Body of pancreas (tissue), 4 donors: Measurements from ENCODE around the gene FAN1. TPM values are rescaled to one million over a fixed set of nuclear protein-coding genes. Genes with fewer than 3 reads are reported as not detected.
"Not testable (repeated sequence)": the region's sequence is repeated elsewhere in the genome, so short reads cannot be mapped to it uniquely, and the experiment has no call there.

Experiments used
- ATAC-seq: fragments of 150-250 bp; one replicate; pipeline ENCODE4 v1.9.1; 2016
- DNase-seq, 4 donors: peaks; one replicate each; pipeline ENCODE4 v3.0.0-alpha.2; 2019
- H3K27ac ChIP-seq, 4 donors: fragments of 200-600 bp; sonication (generic); 1 replicate in 3 of 4; 2 replicates in 1 of 4; pipeline versions ENCODE4 v1.5.1 to v1.6.1; 2016 to 2019; ENCODE audit warnings: mild to moderate bottlenecking in 1 of 4, mixed read lengths in 1 of 4, moderate library complexity in 1 of 4
- H3K27me3 ChIP-seq, 2 donors: fragments of 200-600 bp; sonication (generic); one replicate each; pipeline ENCODE4 v1.6.0; 2016; ENCODE audit warnings: mild to moderate bottlenecking in 1 of 2
- H3K36me3 ChIP-seq, 2 donors: fragments of 200-600 bp; sonication (generic); replicated peaks in 1 of 2; 2 replicates each; pipeline ENCODE4 v1.5.1; 2016; ENCODE audit warnings: low read depth in 2 of 2; ENCODE audit not compliant: insufficient read depth in 1 of 2
- H3K4me1 ChIP-seq: fragments of 200-600 bp; sonication (generic); one replicate; pipeline ENCODE4 v1.6.0; 2016
- H3K4me3 ChIP-seq, 2 donors: fragments of 200-600 bp; sonication (generic); 1 replicate in 1 of 2; 2 replicates in 1 of 2; pipeline ENCODE4 v1.5.1; 2016 to 2019
- H3K9me3 ChIP-seq, 3 donors: fragments of 200-600 bp; sonication (generic); 1 replicate in 2 of 3; 2 replicates in 1 of 3; pipeline ENCODE4 v1.5.1; 2016
- POLR2A ChIP-seq, 3 donors: fragments of 450-650 bp; IDR thresholded peaks; one replicate each; pipeline ENCODE4 v1.6.1; 2016; ENCODE audit warnings: antibody characterized with exemption in 3 of 3, mild to moderate bottlenecking in 2 of 3
- WGBS, 2 donors: methylation state at CpG; one replicate each; pipeline ENCODE4 v1.1.5; 2017; 5-methylcytosine and 5-hydroxymethylcytosine counted together
- intact Hi-C: fragments of 100-400 bp; cut with DNase I; formaldehyde crosslinking; loops from one replicate; pipeline ENCODE4 v1.15.1; 2023
- total RNA-seq, 2 donors: library from RNA; depleted of rRNA; stranded (reverse); fragments of >200 nt; gene quantifications; one replicate each; pipeline ENCODE4 v1.1.0, GENCODE V29; 2016
- TF ChIP-seq, protein P1 (sequence below), 7 experiments: fragments of 450-650 bp in 4 of 7; fragments of 200-600 bp in 3 of 7; sonication (generic) in 3 of 7; IDR thresholded peaks; one replicate each; pipeline ENCODE4 v1.5.1; 2016 to 2019; ENCODE audit warnings: antibody characterized with exemption in 7 of 7

FAN1 gene
- total RNA-seq, 2 donors from 2014 or later: 12.5 to 20.2 TPM

DNA sequence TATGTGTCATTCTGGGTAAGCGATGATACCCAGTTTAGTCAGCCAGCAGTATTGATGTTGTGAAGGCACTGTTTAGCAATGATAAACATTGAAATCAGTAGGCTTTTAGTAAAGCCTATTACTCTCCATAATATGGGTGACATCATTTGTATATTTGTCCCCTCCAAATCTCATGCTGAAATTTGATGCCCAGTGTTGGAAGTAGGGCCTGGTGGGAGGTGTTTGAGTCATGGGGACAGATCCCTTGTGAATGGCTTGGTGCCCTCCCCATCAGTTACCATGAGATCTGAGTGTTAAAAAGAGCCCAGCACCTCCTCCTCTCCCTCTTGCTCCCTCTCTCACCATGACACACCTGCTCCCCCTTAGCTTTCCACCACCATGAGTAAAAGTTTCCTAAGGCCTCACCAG, 31.4 kb upstream of the FAN1 start:
- Histone ChIP-seq H3K36me3 (no peaks in the 10 kb centered on the region), H3K27ac (no peak overlapping the region), H3K27me3 (no peaks in the 10 kb centered on the region), H3K4me1 (no peaks in the 10 kb centered on the region), H3K9me3 (no peaks in the 10 kb centered on the region), H3K4me3 (no peak overlapping the region)
- DNase-seq (no peak), ATAC-seq (no peak)
- 77 to 95% methylated on average over 1 of the region's 1 CpG for whole genome bisulfite sequencing, 2 donors
- intact Hi-C loops: no loop called here
- TF ChIP-seq POLR2A (IDR thresholded peaks at IDR 0.05): no peak
- TF ChIP-seq, protein P1, sequence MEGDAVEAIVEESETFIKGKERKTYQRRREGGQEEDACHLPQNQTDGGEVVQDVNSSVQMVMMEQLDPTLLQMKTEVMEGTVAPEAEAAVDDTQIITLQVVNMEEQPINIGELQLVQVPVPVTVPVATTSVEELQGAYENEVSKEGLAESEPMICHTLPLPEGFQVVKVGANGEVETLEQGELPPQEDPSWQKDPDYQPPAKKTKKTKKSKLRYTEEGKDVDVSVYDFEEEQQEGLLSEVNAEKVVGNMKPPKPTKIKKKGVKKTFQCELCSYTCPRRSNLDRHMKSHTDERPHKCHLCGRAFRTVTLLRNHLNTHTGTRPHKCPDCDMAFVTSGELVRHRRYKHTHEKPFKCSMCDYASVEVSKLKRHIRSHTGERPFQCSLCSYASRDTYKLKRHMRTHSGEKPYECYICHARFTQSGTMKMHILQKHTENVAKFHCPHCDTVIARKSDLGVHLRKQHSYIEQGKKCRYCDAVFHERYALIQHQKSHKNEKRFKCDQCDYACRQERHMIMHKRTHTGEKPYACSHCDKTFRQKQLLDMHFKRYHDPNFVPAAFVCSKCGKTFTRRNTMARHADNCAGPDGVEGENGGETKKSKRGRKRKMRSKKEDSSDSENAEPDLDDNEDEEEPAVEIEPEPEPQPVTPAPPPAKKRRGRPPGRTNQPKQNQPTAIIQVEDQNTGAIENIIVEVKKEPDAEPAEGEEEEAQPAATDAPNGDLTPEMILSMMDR (IDR thresholded peaks at IDR 0.05): no peak

- H3K36me3 ChIP-seq: no peaks in the 10 kb centered on the region
- H3K27me3 ChIP-seq: no peaks in the 10 kb centered on the region
- H3K9me3 ChIP-seq: no peaks in the 10 kb centered on the region
- ATAC-seq: no peak
- H3K4me3 ChIP-seq: no peak overlapping the region
- H3K4me1 ChIP-seq: no peaks in the 10 kb centered on the region
- no peak for DNase-seq
- intact Hi-C loops: no loop called here
- H3K27ac ChIP-seq: no peak overlapping the region
- no peak for TF ChIP-seq POLR2A (IDR thresholded peaks at IDR 0.05)
- TF ChIP-seq, protein P1 (IDR thresholded peaks at IDR 0.05): no peak
These were observed 26.6 kb upstream of the FAN1 start for GRCh38 chr15:30877070-30877469.

DNA sequence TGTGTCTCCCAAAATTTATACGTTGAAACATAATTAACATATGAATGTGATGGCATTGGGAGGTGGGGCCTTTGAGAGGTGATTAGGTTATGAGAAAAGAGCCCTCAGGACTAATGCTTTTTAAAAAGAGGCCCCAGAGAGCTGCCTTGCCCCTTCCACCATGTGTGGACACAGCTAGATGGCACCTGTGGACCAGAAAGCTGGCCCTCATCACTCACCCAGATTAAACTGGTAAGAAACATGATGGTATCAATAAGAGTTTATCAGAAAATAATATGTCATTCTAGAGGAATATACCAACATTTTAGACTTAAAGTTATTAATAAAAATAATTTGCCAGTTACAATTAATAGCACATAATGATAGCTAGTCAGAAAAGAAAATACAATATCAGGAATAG, 25.2 kb upstream of the FAN1 start:
- no peak for TF ChIP-seq POLR2A (IDR thresholded peaks at IDR 0.05)
- TF ChIP-seq, protein P1 (IDR thresholded peaks at IDR 0.05): no peak
- DNase-seq (no peak), ATAC-seq (no peak)
- Histone ChIP-seq H3K27me3 (no peaks in the 10 kb centered on the region), H3K4me3 (no peak overlapping the region), H3K9me3 (no peaks in the 10 kb centered on the region), H3K36me3 (no peaks in the 10 kb centered on the region), H3K27ac (no peak overlapping the region), H3K4me1 (no peaks in the 10 kb centered on the region)
- intact Hi-C loops: no loop called here
- 66 to 69% methylated on average over 1 of the region's 1 CpG for whole genome bisulfite sequencing, 2 donors

DNA sequence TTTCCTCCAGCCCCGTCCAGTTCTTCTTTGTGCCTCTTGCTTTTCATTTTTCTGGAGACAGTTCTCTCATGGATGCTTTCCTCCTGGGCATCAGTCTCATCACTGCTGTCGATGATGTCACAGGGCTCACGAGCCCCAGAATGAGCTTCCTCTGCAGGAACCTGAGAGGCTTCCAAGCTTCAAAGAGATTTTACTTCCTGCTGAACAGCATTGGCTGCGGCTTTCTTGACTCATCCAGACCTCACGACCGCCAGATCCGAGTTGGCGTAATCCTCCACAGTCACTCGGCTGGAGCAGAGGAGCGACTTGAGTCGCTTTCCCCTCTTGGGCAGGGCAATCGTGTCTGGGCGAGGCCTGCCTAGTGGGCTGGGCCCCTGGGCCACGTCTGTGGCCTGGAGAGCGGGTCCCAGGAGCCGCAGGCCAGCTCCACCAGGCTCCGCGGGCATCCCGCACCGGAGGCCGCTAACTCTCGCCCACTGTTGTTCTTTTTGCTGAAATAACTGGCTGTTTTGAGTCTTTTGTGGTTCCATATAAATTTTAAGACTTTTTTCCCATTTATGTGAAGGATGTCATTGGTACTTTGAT, 20.8 kb upstream of the FAN1 start:
- intact Hi-C loops: no loop called here
- Histone ChIP-seq H3K36me3 (no peaks in the 10 kb centered on the region), H3K27ac (no peak overlapping the region), H3K4me1 (no peaks in the 10 kb centered on the region), H3K27me3 (no peaks in the 10 kb centered on the region), H3K9me3 (no peaks in the 10 kb centered on the region), H3K4me3 (no peak overlapping the region)
- 85 to 89% methylated on average over 18 to 22 of the region's 22 CpGs for WGBS, 2 donors
- ATAC-seq (no peak), DNase-seq (no peak)
- TF ChIP-seq, protein P1 (IDR thresholded peaks at IDR 0.05): no peak
- no peak for TF ChIP-seq POLR2A (IDR thresholded peaks at IDR 0.05)

- intact Hi-C loops, H3K36me3 ChIP-seq, H3K27ac ChIP-seq, DNase-seq, H3K4me3 ChIP-seq, H3K4me1 ChIP-seq, H3K9me3 ChIP-seq, ATAC-seq, H3K27me3 ChIP-seq: not testable (repeated sequence)
- 92 to 95% methylated on average over 14 to 15 of the region's 17 CpGs for WGBS, 2 donors
These were observed 20.0 kb upstream of the FAN1 start for GRCh38 chr15:30883666-30884065.
